Activated gamma-delta T cell treated with anti-CD3 and anti-CD28 coated beads, Interleukin-2, amount 50 U/mL, for 16 hours (primary cell): ENCODE data around the gene SPACDR.
"Not testable (repeated sequence)": the region's sequence is repeated elsewhere in the genome, so short reads cannot be mapped to it uniquely, and the experiment has no call there.

Experiments
- DNase-seq: peaks from one replicate; pipeline ENCODE4 v3.0.0-alpha.2; 2020; ENCODE audit warnings: low read depth

SPACDR gene

GRCh38 chr7:100465702-100466311 lies 1.7 kb upstream of the SPACDR start:
- DNase-seq: no peak

GRCh38 chr7:100465299-100465698 lies 1.2 kb upstream of the SPACDR start:
- no peak for DNase-seq

- no peak for DNase-seq
These were observed 731 bp upstream of the SPACDR start for GRCh38 chr7:100464791-100465190.

GRCh38 chr7:100457033-100457432 lies 7.0 kb downstream of the SPACDR start:
- DNase-seq: no peak

GRCh38 chr7:100456562-100456961 lies 7.5 kb downstream of the SPACDR start:
- no peak for DNase-seq

GRCh38 chr7:100455206-100455605 lies 8.9 kb downstream of the SPACDR start:
- DNase-seq: no peak

- DNase-seq: not testable (repeated sequence)
These were observed 10.2 kb downstream of the SPACDR start for GRCh38 chr7:100453854-100454253.

GRCh38 chr7:100452513-100452912 lies 11.5 kb downstream of the SPACDR start:
- DNase-seq: no peak

- no peak for DNase-seq
These were observed 14.8 kb downstream of the SPACDR start for GRCh38 chr7:100449190-100449795.

- not testable (repeated sequence) for DNase-seq
These were observed 16.7 kb downstream of the SPACDR start for GRCh38 chr7:100447363-100447762.

GRCh38 chr7:100446040-100446439 lies 18.0 kb downstream of the SPACDR start:
- DNase-seq: no peak

- no peak for DNase-seq
These were observed 19.5 kb downstream of the SPACDR start for GRCh38 chr7:100444311-100445278.

GRCh38 chr7:100443096-100443840 lies 20.8 kb downstream of the SPACDR start:
- no peak for DNase-seq

GRCh38 chr7:100441641-100442535 lies 22.2 kb downstream of the SPACDR start:
- no peak for DNase-seq

- DNase-seq: not testable (repeated sequence)
These were observed 24.8 kb downstream of the SPACDR start for GRCh38 chr7:100439244-100439643.

- not testable (repeated sequence) for DNase-seq
These were observed 25.3 kb downstream of the SPACDR start for GRCh38 chr7:100438731-100439130.

GRCh38 chr7:100438172-100438571 lies 25.9 kb downstream of the SPACDR start:
- DNase-seq: no peak

- no peak for DNase-seq
These were observed 26.6 kb downstream of the SPACDR start for GRCh38 chr7:100437150-100438100.

GRCh38 chr7:100435401-100436304 lies 28.4 kb downstream of the SPACDR start:
- no peak for DNase-seq
